Measurements from ENCODE around the gene CREB3L1. TPM values are rescaled to one million over a fixed set of nuclear protein-coding genes. Genes with fewer than 3 reads are reported as not detected.

Gene CREB3L1
- total and polyA plus RNA-seq, 2 of the 13 experiments (the other 11 are each of a cell fraction or from before 2014, with no cell fraction given), result not detected

DNA sequence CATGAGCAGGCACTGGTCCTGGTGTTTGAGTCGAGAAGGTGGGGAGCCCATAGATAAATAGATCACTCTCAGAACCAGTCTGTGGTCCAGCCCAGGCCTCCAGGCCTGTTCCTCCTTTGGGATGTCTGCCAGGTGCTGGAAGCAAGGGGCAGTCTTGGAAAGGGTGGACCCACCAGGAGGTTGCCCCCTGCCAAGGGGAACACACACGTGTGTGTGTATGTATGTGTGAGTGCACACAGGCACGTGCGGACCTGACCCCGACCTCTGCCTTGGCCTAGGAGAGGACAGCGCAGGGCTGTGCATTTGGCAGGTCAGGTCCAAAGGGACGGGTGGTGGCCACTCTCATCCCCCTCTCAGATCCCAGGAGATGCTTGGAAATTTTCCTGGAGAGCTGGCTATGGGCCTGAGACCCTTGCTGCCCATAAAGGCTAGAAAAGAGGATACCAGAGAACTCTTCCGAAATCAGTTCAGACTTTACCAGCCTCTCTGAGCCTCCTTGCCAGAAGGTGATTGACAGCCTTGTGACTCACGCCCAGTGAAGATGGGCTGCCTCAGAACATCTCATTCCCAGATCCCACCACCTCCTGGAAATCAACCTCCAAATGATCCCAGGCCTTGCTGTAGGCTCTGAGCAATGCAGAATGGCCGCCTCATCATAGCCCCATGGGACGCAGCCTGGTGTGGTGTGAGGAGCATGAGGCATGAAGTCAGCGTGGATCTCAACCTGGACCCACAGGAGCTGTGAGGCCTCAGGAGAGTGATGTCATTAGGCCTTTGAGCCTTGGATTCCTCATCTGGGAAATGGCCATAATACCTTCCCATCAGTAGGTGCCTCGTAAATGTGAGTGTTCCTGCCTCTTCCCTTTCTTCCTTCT, 24.0 kb upstream of the CREB3L1 start (continued):
- TF ChIP-seq SKI (IDR thresholded peaks at IDR 0.05; ENCODE audit: partially characterized antibody), result no peak
- TF ChIP-seq PAF1 (CRISPR knock-in tag; IDR thresholded peaks at IDR 0.05), result no peak
- TF ChIP-seq ZFP91 (CRISPR knock-in tag; IDR thresholded peaks at IDR 0.05; ENCODE audit: borderline replicate concordance), result 0 out of 2 replicates have a peak, but pooled peaks have one; percentile 36
- TF ChIP-seq KDM5B (CRISPR knock-in tag; IDR thresholded peaks at IDR 0.05; ENCODE audit: borderline replicate concordance), result peak; percentile 27; the same call in 1 of the 2 replicates
- TF ChIP-seq, protein P1, sequence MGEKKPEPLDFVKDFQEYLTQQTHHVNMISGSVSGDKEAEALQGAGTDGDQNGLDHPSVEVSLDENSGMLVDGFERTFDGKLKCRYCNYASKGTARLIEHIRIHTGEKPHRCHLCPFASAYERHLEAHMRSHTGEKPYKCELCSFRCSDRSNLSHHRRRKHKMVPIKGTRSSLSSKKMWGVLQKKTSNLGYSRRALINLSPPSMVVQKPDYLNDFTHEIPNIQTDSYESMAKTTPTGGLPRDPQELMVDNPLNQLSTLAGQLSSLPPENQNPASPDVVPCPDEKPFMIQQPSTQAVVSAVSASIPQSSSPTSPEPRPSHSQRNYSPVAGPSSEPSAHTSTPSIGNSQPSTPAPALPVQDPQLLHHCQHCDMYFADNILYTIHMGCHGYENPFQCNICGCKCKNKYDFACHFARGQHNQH (CRISPR knock-in tag; IDR thresholded peaks at IDR 0.05), result no peak

DNA sequence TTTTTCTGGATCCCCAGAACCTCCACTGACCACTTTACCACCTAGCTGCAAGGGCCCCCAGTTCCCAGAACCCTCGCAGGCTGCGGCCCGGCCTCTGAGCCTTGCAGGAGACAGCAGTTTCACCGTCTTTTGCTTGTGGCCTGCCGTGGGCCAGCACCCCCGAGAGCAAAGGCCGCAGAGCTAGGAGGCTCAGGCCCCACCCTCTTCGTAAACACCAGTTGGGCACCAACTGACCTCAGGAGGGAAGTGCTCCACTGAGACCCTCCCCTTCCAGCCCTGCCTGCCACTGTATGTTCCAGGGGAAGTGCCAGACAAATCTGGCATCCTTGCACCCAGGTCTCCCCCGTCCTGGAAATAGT, 23.4 kb upstream of the CREB3L1 start:
- FAIRE-seq (peak; percentile 36), ATAC-seq (peak; percentile 74), DNase-seq (ENCODE audit: low spot score) (peak; percentile 53)
- Histone ChIP-seq H3K27ac (ENCODE audit: extremely low read length, insufficient read depth, low read length) (no peak overlapping the region), H3K79me2 (ENCODE audit: insufficient read depth, low read length) (no peaks in the 10 kb centered on the region), H3K4me3 (replicated peaks in 1 of 3; ENCODE audit: insufficient read depth in 1 of 3, low read depth in 2 of 3, low read length in 3 of 3) (peak overlapping the region in 1 of 3 experiments; percentile 62; a peak in 3 of 6 replicates), H2AFZ (ENCODE audit: low read length) (no peak overlapping the region), H3K27me3 (ENCODE audit: control insufficient read depth in 1 of 2, insufficient read depth in 2 of 2, low read length in 2 of 2) (peaks cover 6 to 22% of the 10 kb centered on the region in 2 experiments; a peak in 3 of 5 replicates), H3K9ac (ENCODE audit: insufficient read depth, low read depth, low read length) (peak overlapping the region; percentile 41; the same call in 1 of the 2 replicates), H4K20me1 (ENCODE audit: insufficient read depth, low read length) (no peaks in the 10 kb centered on the region), H3K36me3 (replicated peaks in 1 of 2; ENCODE audit: control insufficient read depth in 1 of 2, insufficient read depth in 2 of 2, low read length in 2 of 2) (no peaks in the 10 kb centered on the region), H3K4me2 (ENCODE audit: low read depth, low read length) (peak overlapping the region; percentile 78), H3K4me1 (ENCODE audit: insufficient read depth, low read length) (peaks cover 55% of the 10 kb centered on the region), H3K9me3 (ENCODE audit: low read length) (no peaks in the 10 kb centered on the region)
- ChIA-PET CTCF (ENCODE audit: low intra/inter-chr PET ratio, low total read pairs) (no interaction called here), POLR2A (interaction anchor here (1.0 kb wide), 2 partner anchors 11 to 20 kb away, joined by 4 to 6 read pairs; no protein-coding TSS in a partner anchor)
- BruUV-seq (replicated peaks), result no TSS peak
- intact Hi-C loops (cut with micrococcal nuclease; ENCODE audit: unreplicated experiment) (no loop called here), in situ Hi-C loops (cut with HindIII; ENCODE audit: extremely low pct_ligation_motif_present, low pct_unique_long_range_greater_than_20kb) (loop anchor here (5.0 kb wide), 1 partner anchor 43 kb away; no protein-coding TSS in a partner anchor)
- WGBS (ENCODE audit: low lambda C conversion rate), result 3% methylated on average over 9 of the region's 9 CpGs
- no peak for TF ChIP-seq ZNF547 (CRISPR knock-in tag; IDR thresholded peaks at IDR 0.05)
- TF ChIP-seq ZFP36 (IDR thresholded peaks at IDR 0.05; ENCODE audit: borderline replicate concordance, low read depth, low read length, partially characterized antibody), result no peak
- TF ChIP-seq, protein P2, sequence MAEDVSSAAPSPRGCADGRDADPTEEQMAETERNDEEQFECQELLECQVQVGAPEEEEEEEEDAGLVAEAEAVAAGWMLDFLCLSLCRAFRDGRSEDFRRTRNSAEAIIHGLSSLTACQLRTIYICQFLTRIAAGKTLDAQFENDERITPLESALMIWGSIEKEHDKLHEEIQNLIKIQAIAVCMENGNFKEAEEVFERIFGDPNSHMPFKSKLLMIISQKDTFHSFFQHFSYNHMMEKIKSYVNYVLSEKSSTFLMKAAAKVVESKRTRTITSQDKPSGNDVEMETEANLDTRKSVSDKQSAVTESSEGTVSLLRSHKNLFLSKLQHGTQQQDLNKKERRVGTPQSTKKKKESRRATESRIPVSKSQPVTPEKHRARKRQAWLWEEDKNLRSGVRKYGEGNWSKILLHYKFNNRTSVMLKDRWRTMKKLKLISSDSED (CRISPR knock-in tag; IDR thresholded peaks at IDR 0.05), result no peak
- no peak for TF ChIP-seq ZNF816 (CRISPR knock-in tag; IDR thresholded peaks at IDR 0.05; ENCODE audit: borderline replicate concordance)
- no peak for TF ChIP-seq POGZ (CRISPR knock-in tag; IDR thresholded peaks at IDR 0.05)
- TF ChIP-seq ZSCAN25 (CRISPR knock-in tag; IDR thresholded peaks at IDR 0.05), result 0 out of 2 replicates have a peak, but pooled peaks have one; percentile 58
- no peak for TF ChIP-seq ZNF784 (CRISPR knock-in tag; IDR thresholded peaks at IDR 0.05; ENCODE audit: borderline replicate concordance)
- no peak for TF ChIP-seq ZNF496 (CRISPR knock-in tag; IDR thresholded peaks at IDR 0.05; ENCODE audit: insufficient replicate concordance)
